ENCODE data around the gene LMAN2L.

LMAN2L gene

DNA sequence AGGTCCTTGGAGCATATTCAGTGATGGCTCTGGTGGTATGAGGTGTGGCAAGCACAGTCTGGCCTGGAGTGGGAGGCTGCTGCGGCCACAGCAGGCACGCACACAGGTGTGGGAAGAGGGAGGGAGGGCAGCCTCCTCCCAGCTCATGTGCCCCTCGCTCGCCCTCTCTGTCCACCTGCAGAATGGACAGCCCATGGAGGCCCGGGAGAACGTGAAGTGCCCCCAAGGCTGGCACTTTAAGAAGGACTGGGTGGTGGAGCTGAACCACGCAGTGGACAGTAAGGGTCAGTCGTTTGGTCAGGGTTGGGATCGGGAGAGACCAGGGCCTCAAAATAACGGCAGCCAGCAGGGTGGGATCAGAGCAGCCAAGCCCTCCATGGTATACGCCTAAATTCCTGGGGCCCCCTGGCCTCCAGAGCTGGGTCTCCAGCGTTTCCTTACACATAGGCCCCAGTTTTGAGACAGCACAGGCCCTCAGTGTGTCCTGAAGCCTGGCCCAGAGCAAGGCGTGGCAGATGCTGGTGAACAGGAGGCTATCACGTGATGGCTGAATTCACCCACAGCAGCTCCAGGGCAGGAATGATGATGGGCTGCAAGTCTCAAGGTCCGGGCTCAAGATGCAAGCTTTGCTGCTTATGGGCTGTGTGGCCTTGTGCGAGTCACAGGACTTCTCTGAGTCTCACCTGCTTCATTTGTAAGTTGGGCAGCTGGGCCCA is 49.4 kb downstream of the LMAN2L start:
- H2BK5ac ChIP-seq (ENCODE audit: low read length): no peak overlapping the region
- H3K9ac ChIP-seq (ENCODE audit: low read depth, low read length, poor library complexity): peak overlapping the region; percentile 51
- H2AFZ ChIP-seq (ENCODE audit: low read length): no peak overlapping the region
- no peaks in the 10 kb centered on the region for H3K36me3 ChIP-seq (replicated peaks in 1 of 2; ENCODE audit: control insufficient read depth in 2 of 2, insufficient read depth in 2 of 2, low read length in 2 of 2)
- H3K9me3 ChIP-seq (replicated peaks in 1 of 2; ENCODE audit: control insufficient read depth in 2 of 2, insufficient read depth in 1 of 2, low read depth in 1 of 2, low read length in 2 of 2): no peaks in the 10 kb centered on the region
- H3K27ac ChIP-seq (replicated peaks; ENCODE audit: low read length): no peak overlapping the region
- H4K91ac ChIP-seq (ENCODE audit: low read depth, low read length, poor library complexity): no peak overlapping the region
- peaks cover 0 to 7% of the 10 kb centered on the region in 2 donors for H3K4me1 ChIP-seq (ENCODE audit: control insufficient read depth in 2 of 2, insufficient read depth in 1 of 2, low read depth in 1 of 2, low read length in 2 of 2)
- H3K4ac ChIP-seq (ENCODE audit: low read length): no peak overlapping the region
- peak overlapping the region; percentile 40 for H2AK5ac ChIP-seq (ENCODE audit: low read depth, low read length)
- no peak for DNase-seq (ENCODE audit: low spot score)
- peak overlapping the region; percentile 9 for H2BK120ac ChIP-seq (ENCODE audit: low read depth, low read length)
- no peak overlapping the region for H3K4me2 ChIP-seq (ENCODE audit: insufficient read depth, low read length, poor library complexity, severe bottlenecking)
- H3K14ac ChIP-seq (ENCODE audit: low read length): peak overlapping the region; percentile 5
- H3K27me3 ChIP-seq (ENCODE audit: control insufficient read depth in 3 of 3, insufficient read depth in 3 of 3, low read depth in 1 of 3, low read length in 3 of 3): no peaks in the 10 kb centered on the region
- no CpG with 5 or more reads among the region's 16 CpGs for WGBS, 2 donors (ENCODE audit: extremely low coverage in 2 of 2, insufficient read length in 2 of 2, insufficient replicate concordance in 1 of 2)
- peak overlapping the region in 1 of 2 donors; percentile 32 for H3K4me3 ChIP-seq (ENCODE audit: low read length in 2 of 2)
- H3K23ac ChIP-seq (ENCODE audit: low read depth, low read length, poor library complexity): no peak overlapping the region
- no peak overlapping the region for H2BK12ac ChIP-seq (ENCODE audit: low read length)
- no peaks in the 10 kb centered on the region for H3K79me1 ChIP-seq (ENCODE audit: low read depth, low read length)
- no peak overlapping the region for H4K8ac ChIP-seq (ENCODE audit: low read depth, low read length)
- H2BK15ac ChIP-seq (ENCODE audit: low read length): peak overlapping the region; percentile 60
- peak overlapping the region; percentile 61 for H3K18ac ChIP-seq (ENCODE audit: low read length)

DNA sequence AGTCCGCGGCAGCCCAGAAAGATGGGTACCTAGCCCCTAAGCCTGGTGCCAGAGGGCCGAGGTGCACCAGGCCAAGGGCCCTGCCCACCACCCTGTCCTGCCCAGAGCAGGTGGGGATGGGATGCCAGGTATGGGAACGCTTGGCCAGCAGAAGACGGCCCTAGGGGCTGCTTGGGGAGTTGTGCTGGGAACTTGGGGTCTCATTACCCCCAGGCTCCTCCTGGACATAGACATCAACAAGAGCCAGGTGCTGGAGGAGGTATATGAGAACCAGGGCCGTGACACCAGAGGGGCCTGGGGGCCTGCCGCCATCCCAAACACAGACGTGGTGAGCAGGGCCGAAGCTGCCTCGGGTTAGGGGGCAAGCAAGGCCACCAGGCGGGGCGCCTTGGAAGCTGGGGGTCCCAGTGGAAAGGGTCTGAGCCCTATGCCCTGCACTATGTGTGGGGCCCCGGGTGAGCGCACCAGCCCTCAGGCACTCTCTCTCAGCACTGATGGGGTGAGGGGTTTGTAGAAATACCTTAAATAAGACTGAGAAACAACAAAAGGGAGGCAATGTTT is 50.4 kb downstream of the LMAN2L start:
- Histone ChIP-seq H3K4me1 (ENCODE audit: control insufficient read depth in 2 of 2, insufficient read depth in 1 of 2, low read depth in 1 of 2, low read length in 2 of 2) (peaks cover 0 to 7% of the 10 kb centered on the region in 2 donors), H2BK12ac (ENCODE audit: low read length) (no peak overlapping the region), H3K23ac (ENCODE audit: low read depth, low read length, poor library complexity) (no peak overlapping the region), H3K36me3 (replicated peaks in 1 of 2; ENCODE audit: control insufficient read depth in 2 of 2, insufficient read depth in 2 of 2, low read length in 2 of 2) (no peaks in the 10 kb centered on the region), H3K4me3 (ENCODE audit: low read length in 2 of 2) (no peak overlapping the region), H3K27ac (replicated peaks; ENCODE audit: low read length) (no peak overlapping the region), H3K9ac (ENCODE audit: low read depth, low read length, poor library complexity) (no peak overlapping the region), H2BK120ac (ENCODE audit: low read depth, low read length) (no peak overlapping the region), H2AFZ (ENCODE audit: low read length) (no peak overlapping the region), H4K91ac (ENCODE audit: low read depth, low read length, poor library complexity) (no peak overlapping the region), H4K8ac (ENCODE audit: low read depth, low read length) (no peak overlapping the region), H2BK15ac (ENCODE audit: low read length) (no peak overlapping the region), H2AK5ac (ENCODE audit: low read depth, low read length) (peak overlapping the region; percentile 58), H3K4me2 (ENCODE audit: insufficient read depth, low read length, poor library complexity, severe bottlenecking) (no peak overlapping the region), H2BK5ac (ENCODE audit: low read length) (no peak overlapping the region), H3K14ac (ENCODE audit: low read length) (peak overlapping the region; percentile 23), H3K4ac (ENCODE audit: low read length) (no peak overlapping the region), H3K18ac (ENCODE audit: low read length) (no peak overlapping the region), H3K9me3 (replicated peaks in 1 of 2; ENCODE audit: control insufficient read depth in 2 of 2, insufficient read depth in 1 of 2, low read depth in 1 of 2, low read length in 2 of 2) (no peaks in the 10 kb centered on the region), H3K79me1 (ENCODE audit: low read depth, low read length) (no peaks in the 10 kb centered on the region), H3K27me3 (ENCODE audit: control insufficient read depth in 3 of 3, insufficient read depth in 3 of 3, low read depth in 1 of 3, low read length in 3 of 3) (no peaks in the 10 kb centered on the region)
- WGBS, 2 donors (ENCODE audit: extremely low coverage in 2 of 2, insufficient read length in 2 of 2, insufficient replicate concordance in 1 of 2): no CpG with 5 or more reads among the region's 14 CpGs
- DNase-seq (ENCODE audit: low spot score): no peak

- Histone ChIP-seq H3K4me2 (ENCODE audit: insufficient read depth, low read length, poor library complexity, severe bottlenecking) (no peak overlapping the region), H3K27ac (replicated peaks; ENCODE audit: low read length) (no peak overlapping the region), H3K23ac (ENCODE audit: low read depth, low read length, poor library complexity) (no peak overlapping the region), H3K79me1 (ENCODE audit: low read depth, low read length) (no peaks in the 10 kb centered on the region), H3K4me3 (ENCODE audit: low read length in 2 of 2) (no peak overlapping the region), H3K36me3 (replicated peaks in 1 of 2; ENCODE audit: control insufficient read depth in 2 of 2, insufficient read depth in 2 of 2, low read length in 2 of 2) (no peaks in the 10 kb centered on the region), H2BK15ac (ENCODE audit: low read length) (no peak overlapping the region), H3K4me1 (ENCODE audit: control insufficient read depth in 2 of 2, insufficient read depth in 1 of 2, low read depth in 1 of 2, low read length in 2 of 2) (peaks cover 2 to 12% of the 10 kb centered on the region in 2 donors), H3K4ac (ENCODE audit: low read length) (no peak overlapping the region), H4K91ac (ENCODE audit: low read depth, low read length, poor library complexity) (no peak overlapping the region), H2BK120ac (ENCODE audit: low read depth, low read length) (no peak overlapping the region), H2AFZ (ENCODE audit: low read length) (no peak overlapping the region), H3K18ac (ENCODE audit: low read length) (peak overlapping the region; percentile 45), H2BK12ac (ENCODE audit: low read length) (no peak overlapping the region), H3K9me3 (replicated peaks in 1 of 2; ENCODE audit: control insufficient read depth in 2 of 2, insufficient read depth in 1 of 2, low read depth in 1 of 2, low read length in 2 of 2) (no peaks in the 10 kb centered on the region), H3K14ac (ENCODE audit: low read length) (peak overlapping the region; percentile 6), H2AK5ac (ENCODE audit: low read depth, low read length) (peak overlapping the region; percentile 57), H2BK5ac (ENCODE audit: low read length) (no peak overlapping the region), H4K8ac (ENCODE audit: low read depth, low read length) (no peak overlapping the region), H3K27me3 (ENCODE audit: control insufficient read depth in 3 of 3, insufficient read depth in 3 of 3, low read depth in 1 of 3, low read length in 3 of 3) (no peaks in the 10 kb centered on the region), H3K9ac (ENCODE audit: low read depth, low read length, poor library complexity) (no peak overlapping the region)
- WGBS, 2 donors (ENCODE audit: extremely low coverage in 2 of 2, insufficient read length in 2 of 2, insufficient replicate concordance in 1 of 2): no CpG with 5 or more reads among the region's 11 CpGs
- no peak for DNase-seq (ENCODE audit: low spot score)
Measured at GRCh38 chr2:96688649-96689430, 51.0 kb downstream of the LMAN2L start.

Measured in neuronal stem cell (in vitro differentiated cells).